Measurements from ENCODE around the gene CD7. TPM values are rescaled to one million over a fixed set of nuclear protein-coding genes. Genes with fewer than 3 reads are reported as not detected.
"Not testable (repeated sequence)": the region's sequence is repeated elsewhere in the genome, so short reads cannot be mapped to it uniquely, and the experiment has no call there.

CD7 gene
- polyA plus RNA-seq, 1 donor from 2014 or later, result not detected

- H3K27me3 ChIP-seq (ENCODE audit: insufficient read depth, low read depth, low read length); H4K20me1 ChIP-seq (ENCODE audit: insufficient read depth); H3K4me2 ChIP-seq (ENCODE audit: low read length); H3K27ac ChIP-seq (ENCODE audit: low read length); H3K4me3 ChIP-seq (ENCODE audit: low read length); H2AFZ ChIP-seq (ENCODE audit: low read depth, low read length); H3K9me3 ChIP-seq (ENCODE audit: low read length); H3F3A ChIP-seq (ENCODE audit: insufficient read depth, low read length, poor library complexity, severe bottlenecking); H3K9me2 ChIP-seq (ENCODE audit: insufficient read depth, low read length); H3K9ac ChIP-seq (ENCODE audit: low read length); H3K36me3 ChIP-seq (ENCODE audit: insufficient read depth, low read length); H3K79me2 ChIP-seq (replicated peaks; ENCODE audit: insufficient read depth, low read length): not testable (repeated sequence)
- TF ChIP-seq EZH2 (IDR thresholded peaks at IDR 0.05; ENCODE audit: borderline replicate concordance, insufficient read depth, low read length, poor library complexity, severe bottlenecking), result peak; percentile 40
These were observed 42.2 kb upstream of the CD7 start for GRCh38 chr17:82359451-82360074.

- H3K79me2 ChIP-seq (replicated peaks; ENCODE audit: insufficient read depth, low read length), result no peaks in the 10 kb centered on the region
- no peak within 1 kb of the TSS for H2AFZ ChIP-seq (ENCODE audit: low read depth, low read length)
- no peaks in the 10 kb centered on the region for H3F3A ChIP-seq (ENCODE audit: insufficient read depth, low read length, poor library complexity, severe bottlenecking)
- H3K9me2 ChIP-seq (ENCODE audit: insufficient read depth, low read length), result no peaks in the 10 kb centered on the region
- no peak within 1 kb of the TSS for H3K27ac ChIP-seq (ENCODE audit: low read length)
- no peak within 1 kb of the TSS for H3K4me2 ChIP-seq (ENCODE audit: low read length)
- TF ChIP-seq EZH2 (IDR thresholded peaks at IDR 0.05; ENCODE audit: borderline replicate concordance, insufficient read depth, low read length, poor library complexity, severe bottlenecking) (no peak), RAD21 (conservative IDR thresholded peaks at IDR 0.05) (peak; percentile 28), MXI1 (conservative IDR thresholded peaks at IDR 0.05; ENCODE audit: poor library complexity, severe bottlenecking) (no peak), SMC3 (conservative IDR thresholded peaks at IDR 0.05; ENCODE audit: poor library complexity) (peak; percentile 29)
- TF ChIP-seq, protein P1, sequence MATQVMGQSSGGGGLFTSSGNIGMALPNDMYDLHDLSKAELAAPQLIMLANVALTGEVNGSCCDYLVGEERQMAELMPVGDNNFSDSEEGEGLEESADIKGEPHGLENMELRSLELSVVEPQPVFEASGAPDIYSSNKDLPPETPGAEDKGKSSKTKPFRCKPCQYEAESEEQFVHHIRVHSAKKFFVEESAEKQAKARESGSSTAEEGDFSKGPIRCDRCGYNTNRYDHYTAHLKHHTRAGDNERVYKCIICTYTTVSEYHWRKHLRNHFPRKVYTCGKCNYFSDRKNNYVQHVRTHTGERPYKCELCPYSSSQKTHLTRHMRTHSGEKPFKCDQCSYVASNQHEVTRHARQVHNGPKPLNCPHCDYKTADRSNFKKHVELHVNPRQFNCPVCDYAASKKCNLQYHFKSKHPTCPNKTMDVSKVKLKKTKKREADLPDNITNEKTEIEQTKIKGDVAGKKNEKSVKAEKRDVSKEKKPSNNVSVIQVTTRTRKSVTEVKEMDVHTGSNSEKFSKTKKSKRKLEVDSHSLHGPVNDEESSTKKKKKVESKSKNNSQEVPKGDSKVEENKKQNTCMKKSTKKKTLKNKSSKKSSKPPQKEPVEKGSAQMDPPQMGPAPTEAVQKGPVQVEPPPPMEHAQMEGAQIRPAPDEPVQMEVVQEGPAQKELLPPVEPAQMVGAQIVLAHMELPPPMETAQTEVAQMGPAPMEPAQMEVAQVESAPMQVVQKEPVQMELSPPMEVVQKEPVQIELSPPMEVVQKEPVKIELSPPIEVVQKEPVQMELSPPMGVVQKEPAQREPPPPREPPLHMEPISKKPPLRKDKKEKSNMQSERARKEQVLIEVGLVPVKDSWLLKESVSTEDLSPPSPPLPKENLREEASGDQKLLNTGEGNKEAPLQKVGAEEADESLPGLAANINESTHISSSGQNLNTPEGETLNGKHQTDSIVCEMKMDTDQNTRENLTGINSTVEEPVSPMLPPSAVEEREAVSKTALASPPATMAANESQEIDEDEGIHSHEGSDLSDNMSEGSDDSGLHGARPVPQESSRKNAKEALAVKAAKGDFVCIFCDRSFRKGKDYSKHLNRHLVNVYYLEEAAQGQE (IDR thresholded peaks at IDR 0.05; ENCODE audit: borderline replicate concordance), result no peak
- TF ChIP-seq, protein P2, sequence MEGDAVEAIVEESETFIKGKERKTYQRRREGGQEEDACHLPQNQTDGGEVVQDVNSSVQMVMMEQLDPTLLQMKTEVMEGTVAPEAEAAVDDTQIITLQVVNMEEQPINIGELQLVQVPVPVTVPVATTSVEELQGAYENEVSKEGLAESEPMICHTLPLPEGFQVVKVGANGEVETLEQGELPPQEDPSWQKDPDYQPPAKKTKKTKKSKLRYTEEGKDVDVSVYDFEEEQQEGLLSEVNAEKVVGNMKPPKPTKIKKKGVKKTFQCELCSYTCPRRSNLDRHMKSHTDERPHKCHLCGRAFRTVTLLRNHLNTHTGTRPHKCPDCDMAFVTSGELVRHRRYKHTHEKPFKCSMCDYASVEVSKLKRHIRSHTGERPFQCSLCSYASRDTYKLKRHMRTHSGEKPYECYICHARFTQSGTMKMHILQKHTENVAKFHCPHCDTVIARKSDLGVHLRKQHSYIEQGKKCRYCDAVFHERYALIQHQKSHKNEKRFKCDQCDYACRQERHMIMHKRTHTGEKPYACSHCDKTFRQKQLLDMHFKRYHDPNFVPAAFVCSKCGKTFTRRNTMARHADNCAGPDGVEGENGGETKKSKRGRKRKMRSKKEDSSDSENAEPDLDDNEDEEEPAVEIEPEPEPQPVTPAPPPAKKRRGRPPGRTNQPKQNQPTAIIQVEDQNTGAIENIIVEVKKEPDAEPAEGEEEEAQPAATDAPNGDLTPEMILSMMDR (IDR thresholded peaks at IDR 0.05; ENCODE audit: poor library complexity, severe bottlenecking), result peak; percentile 43
- peaks cover 7% of the 10 kb centered on the region for H3K27me3 ChIP-seq (ENCODE audit: insufficient read depth, low read depth, low read length)
- no peak within 1 kb of the TSS for H3K4me3 ChIP-seq (ENCODE audit: low read length)
- no peaks in the 10 kb centered on the region for H4K20me1 ChIP-seq (ENCODE audit: insufficient read depth)
- no peaks in the 10 kb centered on the region for H3K36me3 ChIP-seq (ENCODE audit: insufficient read depth, low read length)
- no peaks in the 10 kb centered on the region for H3K9me3 ChIP-seq (ENCODE audit: low read length)
- H3K9ac ChIP-seq (ENCODE audit: low read length), result no peak within 1 kb of the TSS
These were observed 41.3 kb upstream of the CD7 start, which contains the start of gene TEX19 for GRCh38 chr17:82358465-82359350. Gene TEX19, plus strand, starts transcription at chr17:82359247. Its CDS starts 2,904 bp downstream, at chr17:82362151.
